GM12878 (cell line): Measurements from ENCODE around the gene SURF6. TPM values are rescaled to one million over a fixed set of nuclear protein-coding genes. Genes with fewer than 3 reads are reported as not detected.
"Not testable (repeated sequence)": the region's sequence is repeated elsewhere in the genome, so short reads cannot be mapped to it uniquely, and the experiment has no call there.

Experiments used
- ATAC-seq: fragments of 200-7000 bp; cut with Tn5 transposase; 3 replicates; pipeline ENCODE4 v1.9.1; 2020; ENCODE audit warnings: mild to moderate bottlenecking, moderate library complexity
- BruUV-seq: library from RNA; stranded (reverse); fragments of 400-500 nt; replicated peaks from 2 replicates; lab custom pipeline; 2021; lab: Mats Ljungman, UMichigan
- CTCF ChIA-PET: fragments of 300-600 bp; sonication (Branson Sonifier 250); formaldehyde crosslinking; extraction: SDS; loops from one replicate; lab custom pipeline; 2021; ENCODE audit warnings: inconsistent platforms; lab: Yijun Ruan, JAX
- POLR2A ChIA-PET: fragments of 350-600 bp; formaldehyde crosslinking; extraction: SDS; loops from one replicate; lab custom pipeline; 2021; ENCODE audit warnings: inconsistent platforms; lab: Charles Lee
- RAD21 ChIA-PET: fragments of 300-600 bp; sonication (Branson Sonifier 250); formaldehyde crosslinking; loops from one replicate; lab custom pipeline; 2023; ENCODE audit warnings: antibody characterized with exemption; ENCODE audit not compliant: unreplicated experiment; lab: Charles Lee
- SMC1A ChIA-PET: fragments of 300-600 bp; sonication (Branson Sonifier 250); formaldehyde crosslinking; loops from one replicate; lab custom pipeline; 2023; ENCODE audit not compliant: unreplicated experiment, uncharacterized antibody; lab: Charles Lee
- DNase-seq: peaks from one replicate; pipeline ENCODE4 v3.0.0-alpha.2; 2011; ENCODE audit warnings: low read depth, low spot score
- FAIRE-seq: peaks from 3 replicates; lab custom pipeline; 2011; peaks lifted over from hg19 to GRCh38; lab: Jason Lieb, UNC
- H2AFZ ChIP-seq: 2 replicates; pipeline ENCODE4 v1.6.0; 2011; ENCODE audit warnings: low read depth, low read length, control low read depth; ENCODE audit not compliant: control insufficient read depth
- H3K27ac ChIP-seq: 2 replicates; pipeline ENCODE4 v1.5.1; 2011; ENCODE audit warnings: control low read depth; ENCODE audit not compliant: control insufficient read depth, insufficient read depth
- H3K27me3 ChIP-seq, 2 experiments: replicated peaks in 1 of 2; 2 replicates each; pipeline versions ENCODE4 v1.6.0 to v1.6.1; 2011; ENCODE audit warnings: low read length in 1 of 2; ENCODE audit not compliant: control insufficient read depth in 2 of 2, insufficient read depth in 2 of 2
- H3K36me3 ChIP-seq, 2 experiments: 2 replicates each; pipeline ENCODE4 v1.5.1; 2011; ENCODE audit warnings: low read length in 1 of 2; ENCODE audit not compliant: control insufficient read depth in 2 of 2, insufficient read depth in 2 of 2
- H3K4me1 ChIP-seq: 2 replicates; pipeline ENCODE4 v1.6.1; 2011; ENCODE audit warnings: mild to moderate bottlenecking, low read length, moderate library complexity, mixed read lengths; ENCODE audit not compliant: control insufficient read depth, insufficient read depth
- H3K4me2 ChIP-seq: 2 replicates; pipeline ENCODE4 v1.6.0; 2011; ENCODE audit warnings: control low read depth; ENCODE audit not compliant: control insufficient read depth, insufficient read depth
- H3K4me3 ChIP-seq: fragments of 200-600 bp; sonication (generic); 2 replicates; pipeline ENCODE4 v1.5.1; 2016
- H3K79me2 ChIP-seq: 2 replicates; pipeline ENCODE4 v1.6.0; 2011; ENCODE audit warnings: low read length; ENCODE audit not compliant: control insufficient read depth, insufficient read depth
- H3K9ac ChIP-seq: 2 replicates; pipeline ENCODE4 v1.8.0; 2011; ENCODE audit warnings: low read length, control low read depth, mixed read lengths; ENCODE audit not compliant: control insufficient read depth, insufficient read depth
- H3K9me3 ChIP-seq: replicated peaks from 3 replicates; pipeline ENCODE4 v1.5.1; 2011; ENCODE audit warnings: mild to moderate bottlenecking, low read length; ENCODE audit not compliant: control insufficient read depth, insufficient read depth
- H4K20me1 ChIP-seq: 2 replicates; pipeline ENCODE4 v1.6.0; 2011; ENCODE audit not compliant: control insufficient read depth, insufficient read depth
- BHLHE40 ChIP-seq, 2 experiments: fragments of 450-650 bp in 1 of 2; IDR thresholded peaks; 2 replicates each; pipeline ENCODE4 v1.6.1; 2011 to 2017; ENCODE audit warnings: low read depth in 2 of 2, borderline replicate concordance in 1 of 2, improper control_type of control experiment in 1 of 2, low read length in 1 of 2, mild to moderate bottlenecking in 1 of 2
- HCFC1 ChIP-seq: fragments of 150-350 bp; IDR thresholded peaks from 2 replicates; pipeline ENCODE4 v1.6.1; 2014; ENCODE audit warnings: low read length
- MTA3 ChIP-seq: IDR thresholded peaks from 2 replicates; pipeline ENCODE4 v1.6.1; 2012; ENCODE audit warnings: low read length, inconsistent platforms, borderline replicate concordance
- PAX5 ChIP-seq: IDR thresholded peaks from 2 replicates; pipeline ENCODE4 v1.6.1; 2011; ENCODE audit warnings: low read depth, low read length, borderline replicate concordance
- SMARCA5 ChIP-seq: fragments of 450-650 bp; IDR thresholded peaks from 2 replicates; pipeline ENCODE4 v1.6.1; 2017; ENCODE audit warnings: mild to moderate bottlenecking
- WGBS: methylation state at CpG from one replicate; pipeline ENCODE4 v1.1.6; 2016; ENCODE audit warnings: low lambda C conversion rate; ENCODE audit not compliant: insufficient replicate concordance, insufficient coverage; ENCODE audit errors: missing lambda C conversion rate; 5-methylcytosine and 5-hydroxymethylcytosine counted together
- in situ Hi-C: fragments of 300-500 bp; cut with MboI; formaldehyde crosslinking; loops from 9 replicates; pipeline ENCODE4 v1.14.3; 2018; ENCODE audit warnings: mixed read lengths
- intact Hi-C: fragments of 100-400 bp; cut with micrococcal nuclease; formaldehyde crosslinking; loops from one replicate; pipeline ENCODE4 v1.14.2; 2022; ENCODE audit not compliant: unreplicated experiment
- polyA plus RNA-seq, 11 experiments: library from polyadenylated mRNA; depleted of rRNA in 4 of 11; unstranded in 6 of 11; stranded (reverse) in 5 of 11; fragments of >200 nt; fragmentation: Nextera tagmentation in 4 of 11; fragmentation: Illumina TruSeq in 1 of 11; extraction: Ambion mirVana in 4 of 11; extraction: Trizol in 1 of 11; gene quantifications; 1 replicate in 1 of 11; 2 replicates in 10 of 11; pipeline versions ENCODE4 v1.2.1 to v1.2.3, GENCODE V29; 2011 to 2016; ENCODE audit warnings: inconsistent platforms in 2 of 11, missing spikeins in 2 of 11, low read depth in 1 of 11
- total RNA-seq, 4 experiments: library from RNA; depleted of rRNA in 3 of 4; stranded (reverse); fragments of >200 nt in 3 of 4; fragmentation: Illumina TruSeq in 1 of 4; extraction: Trizol in 1 of 4; gene quantifications; 2 replicates each; pipeline versions ENCODE4 v1.2.1 to v1.2.3, GENCODE V29; 2013 to 2021
- TF ChIP-seq, protein P1 (sequence below): fragments of 450-650 bp; IDR thresholded peaks from 2 replicates; pipeline ENCODE4 v1.6.1; 2018; ENCODE audit warnings: borderline replicate concordance, mild to moderate bottlenecking; ENCODE audit not compliant: partially characterized antibody

The SURF6 gene
- total and polyA plus RNA-seq, 10 of the 15 experiments (the other 5 are each of a cell fraction or from before 2014, with no cell fraction given): 2.2 to 27.2 (median 15.1) TPM

DNA sequence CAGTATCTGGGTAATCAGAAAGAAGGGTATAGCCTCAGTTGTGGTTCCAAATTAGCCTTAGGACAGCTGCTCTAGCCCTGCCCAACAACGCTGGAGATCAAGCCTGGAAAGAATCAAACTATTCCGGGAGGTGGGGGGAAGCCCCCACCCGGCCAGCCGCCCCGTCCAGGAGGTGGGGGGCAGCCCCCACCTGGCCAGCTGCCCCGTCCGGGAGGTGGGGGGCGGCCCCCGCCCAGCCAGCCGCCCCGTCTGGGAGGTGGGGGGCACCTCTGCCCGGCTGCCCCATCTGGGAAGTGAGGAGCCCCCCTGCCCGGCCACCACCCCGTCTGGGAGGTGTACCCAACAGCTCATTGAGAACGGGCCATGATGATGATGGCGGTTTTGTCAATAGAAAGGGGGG lies 36.0 kb downstream of the SURF6 start:
- H3K36me3 ChIP-seq, H3K79me2 ChIP-seq, RAD21 ChIA-PET, CTCF ChIA-PET, H3K27me3 ChIP-seq, POLR2A ChIA-PET, H3K9ac ChIP-seq, H2AFZ ChIP-seq, H3K27ac ChIP-seq, H3K9me3 ChIP-seq, H3K4me2 ChIP-seq, ATAC-seq, in situ Hi-C loops, FAIRE-seq, SMC1A ChIA-PET, intact Hi-C loops, H4K20me1 ChIP-seq, H3K4me1 ChIP-seq, H3K4me3 ChIP-seq, DNase-seq, BruUV-seq: not testable (repeated sequence)
- WGBS: 39% methylated on average over 16 of the region's 16 CpGs

GRCh38 chr9:133294257-133294656 lies 41.7 kb downstream of the SURF6 start:
- intact Hi-C loops: no loop called here
- H2AFZ ChIP-seq: no peak overlapping the region
- H3K36me3 ChIP-seq: no peaks in the 10 kb centered on the region
- H3K27me3 ChIP-seq: no peaks in the 10 kb centered on the region
- SMC1A ChIA-PET: no interaction called here
- 13% methylated on average over 1 of the region's 1 CpG for WGBS
- H3K27ac ChIP-seq: no peak overlapping the region
- H4K20me1 ChIP-seq: no peaks in the 10 kb centered on the region
- CTCF ChIA-PET: no interaction called here
- no peaks in the 10 kb centered on the region for H3K4me1 ChIP-seq
- BruUV-seq: no TSS peak
- no peak overlapping the region for H3K4me3 ChIP-seq
- no peak for FAIRE-seq
- H3K4me2 ChIP-seq: no peak overlapping the region
- in situ Hi-C loops: no loop called here
- DNase-seq: no peak
- POLR2A ChIA-PET: no interaction called here
- no peak for ATAC-seq
- H3K9me3 ChIP-seq: peaks cover 4% of the 10 kb centered on the region; the same call in 1 of the 3 replicates
- RAD21 ChIA-PET: no interaction called here
- TF ChIP-seq BHLHE40 (IDR thresholded peaks at IDR 0.05; ENCODE audit: borderline replicate concordance in 1 of 2, low read depth in 2 of 2, low read length in 1 of 2) (no peak), MTA3 (no peak), PAX5 (no peak), SMARCA5 (no peak), HCFC1 (no peak)
- TF ChIP-seq, protein P1, sequence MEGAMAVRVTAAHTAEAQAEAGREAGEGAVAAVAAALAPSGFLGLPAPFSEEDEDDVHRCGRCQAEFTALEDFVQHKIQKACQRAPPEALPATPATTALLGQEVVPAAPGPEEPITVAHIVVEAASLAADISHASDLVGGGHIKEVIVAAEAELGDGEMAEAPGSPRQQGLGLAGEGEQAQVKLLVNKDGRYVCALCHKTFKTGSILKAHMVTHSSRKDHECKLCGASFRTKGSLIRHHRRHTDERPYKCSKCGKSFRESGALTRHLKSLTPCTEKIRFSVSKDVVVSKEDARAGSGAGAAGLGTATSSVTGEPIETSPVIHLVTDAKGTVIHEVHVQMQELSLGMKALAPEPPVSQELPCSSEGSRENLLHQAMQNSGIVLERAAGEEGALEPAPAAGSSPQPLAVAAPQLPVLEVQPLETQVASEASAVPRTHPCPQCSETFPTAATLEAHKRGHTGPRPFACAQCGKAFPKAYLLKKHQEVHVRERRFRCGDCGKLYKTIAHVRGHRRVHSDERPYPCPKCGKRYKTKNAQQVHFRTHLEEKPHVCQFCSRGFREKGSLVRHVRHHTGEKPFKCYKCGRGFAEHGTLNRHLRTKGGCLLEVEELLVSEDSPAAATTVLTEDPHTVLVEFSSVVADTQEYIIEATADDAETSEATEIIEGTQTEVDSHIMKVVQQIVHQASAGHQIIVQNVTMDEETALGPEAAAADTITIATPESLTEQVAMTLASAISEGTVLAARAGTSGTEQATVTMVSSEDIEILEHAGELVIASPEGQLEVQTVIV: no peak
- no peak overlapping the region for H3K9ac ChIP-seq
- H3K79me2 ChIP-seq: no peaks in the 10 kb centered on the region
